ENCODE results near the gene B4GALT2.

GRCh38 chr1:43969746-43970466, 9.1 kb upstream of the B4GALT2 start, which contains the start of gene DPH2:
- TF ChIP-seq, protein P1, sequence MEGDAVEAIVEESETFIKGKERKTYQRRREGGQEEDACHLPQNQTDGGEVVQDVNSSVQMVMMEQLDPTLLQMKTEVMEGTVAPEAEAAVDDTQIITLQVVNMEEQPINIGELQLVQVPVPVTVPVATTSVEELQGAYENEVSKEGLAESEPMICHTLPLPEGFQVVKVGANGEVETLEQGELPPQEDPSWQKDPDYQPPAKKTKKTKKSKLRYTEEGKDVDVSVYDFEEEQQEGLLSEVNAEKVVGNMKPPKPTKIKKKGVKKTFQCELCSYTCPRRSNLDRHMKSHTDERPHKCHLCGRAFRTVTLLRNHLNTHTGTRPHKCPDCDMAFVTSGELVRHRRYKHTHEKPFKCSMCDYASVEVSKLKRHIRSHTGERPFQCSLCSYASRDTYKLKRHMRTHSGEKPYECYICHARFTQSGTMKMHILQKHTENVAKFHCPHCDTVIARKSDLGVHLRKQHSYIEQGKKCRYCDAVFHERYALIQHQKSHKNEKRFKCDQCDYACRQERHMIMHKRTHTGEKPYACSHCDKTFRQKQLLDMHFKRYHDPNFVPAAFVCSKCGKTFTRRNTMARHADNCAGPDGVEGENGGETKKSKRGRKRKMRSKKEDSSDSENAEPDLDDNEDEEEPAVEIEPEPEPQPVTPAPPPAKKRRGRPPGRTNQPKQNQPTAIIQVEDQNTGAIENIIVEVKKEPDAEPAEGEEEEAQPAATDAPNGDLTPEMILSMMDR (conservative IDR thresholded peaks at IDR 0.05; ENCODE audit: low read length), result peak; percentile 34
- no peak for TF ChIP-seq EZH2phosphoT487 (IDR thresholded peaks at IDR 0.05; ENCODE audit: borderline replicate concordance, low read depth, low read length)
